B cell (primary cell): ENCODE measurements around the gene RERG. TPM values are rescaled to one million over a fixed set of nuclear protein-coding genes. Genes with fewer than 3 reads are reported as not detected.

Experiments used
- ATAC-seq: fragments of 200-7000 bp; cut with Tn5 transposase; one replicate; pipeline ENCODE4 v1.10.0; 2021; ENCODE audit warnings: low read depth, mild to moderate bottlenecking, moderate number of reproducible peaks, moderate library complexity
- CTCF ChIA-PET: fragments of 350-600 bp; sonication (Branson Sonifier 250); formaldehyde crosslinking; loops from one replicate; lab custom pipeline; 2021; ENCODE audit warnings: antibody characterized with exemption, inconsistent platforms; lab: Charles Lee
- POLR2A ChIA-PET: fragments of 350-600 bp; sonication (Branson Sonifier 250); formaldehyde crosslinking; loops from one replicate; lab custom pipeline; 2021; ENCODE audit warnings: antibody characterized with exemption; lab: Charles Lee
- DNase-seq: peaks from one replicate; pipeline ENCODE4 v3.0.0; 2013
- H2AFZ ChIP-seq: 2 replicates; pipeline ENCODE4 v1.6.1; 2012; ENCODE audit warnings: mild to moderate bottlenecking, low read depth, low read length; ENCODE audit not compliant: insufficient read depth, poor library complexity, severe bottlenecking
- H3K27ac ChIP-seq, 2 donors: 1 replicate in 1 of 2; 2 replicates in 1 of 2; pipeline ENCODE4 v1.5.1; 2012 to 2013; ENCODE audit warnings: low read length in 2 of 2, mild to moderate bottlenecking in 2 of 2, moderate library complexity in 1 of 2
- H3K27me3 ChIP-seq, 4 experiments: fragments of 200-600 bp in 1 of 4; sonication (generic) in 1 of 4; replicated peaks in 1 of 4; 1 replicate in 2 of 4; 2 replicates in 2 of 4; pipeline versions ENCODE4 v1.6.1 to v1.7.0; 2013 to 2016; ENCODE audit warnings: low read length in 3 of 4, mild to moderate bottlenecking in 2 of 4, mixed read lengths in 1 of 4, moderate library complexity in 1 of 4; ENCODE audit not compliant: insufficient read depth in 4 of 4, control insufficient read depth in 3 of 4; ENCODE audit errors: control extremely low read depth in 1 of 4
- H3K36me3 ChIP-seq, 2 experiments: replicated peaks in 1 of 2; 1 replicate in 1 of 2; 2 replicates in 1 of 2; pipeline versions ENCODE4 v1.6.1 to v1.7.1; 2013; ENCODE audit warnings: low read length in 1 of 2; ENCODE audit not compliant: insufficient read depth in 2 of 2, control insufficient read depth in 1 of 2; ENCODE audit errors: control extremely low read depth in 1 of 2, extremely low read depth in 1 of 2
- H3K4me1 ChIP-seq, 2 donors: fragments of 200-600 bp in 1 of 2; sonication (generic) in 1 of 2; 1 replicate in 1 of 2; 2 replicates in 1 of 2; pipeline versions ENCODE4 v1.5.1 to v1.6.1; 2013 to 2017; ENCODE audit warnings: low read length in 2 of 2; ENCODE audit not compliant: control insufficient read depth in 2 of 2, insufficient read depth in 2 of 2
- H3K4me2 ChIP-seq: replicated peaks from 2 replicates; pipeline ENCODE3; 2012; ENCODE audit warnings: mild to moderate bottlenecking, low read depth, low read length; ENCODE audit not compliant: poor library complexity, severe bottlenecking
- H3K4me3 ChIP-seq, 5 experiments: fragments of 200-600 bp in 1 of 5; sonication (generic) in 1 of 5; 1 replicate in 3 of 5; 2 replicates in 2 of 5; pipeline versions ENCODE4 v1.5.1 to v1.7.0; 2011 to 2016; ENCODE audit warnings: low read length in 4 of 5, mild to moderate bottlenecking in 4 of 5, low read depth in 2 of 5, control low read depth in 1 of 5, moderate library complexity in 1 of 5; ENCODE audit not compliant: insufficient read depth in 1 of 5; ENCODE audit errors: control extremely low read depth in 1 of 5, extremely low read depth in 1 of 5
- H3K79me2 ChIP-seq: fragments of 200-600 bp; sonication (generic); one replicate; pipeline ENCODE4 v1.6.0; 2016; ENCODE audit warnings: low read length; ENCODE audit not compliant: control insufficient read depth, insufficient read depth
- H3K9ac ChIP-seq: fragments of 200-600 bp; sonication (generic); 2 replicates; pipeline ENCODE4 v1.6.1; 2017; ENCODE audit warnings: mild to moderate bottlenecking, low read length, moderate library complexity
- H3K9me3 ChIP-seq, 3 donors: one replicate each; pipeline versions ENCODE4 v1.6.1 to v1.7.1; 2013; ENCODE audit warnings: low read length in 2 of 3; ENCODE audit not compliant: control insufficient read depth in 2 of 3, insufficient read depth in 1 of 3; ENCODE audit errors: control extremely low read depth in 1 of 3
- H4K20me1 ChIP-seq: 2 replicates; pipeline ENCODE4 v1.6.0; 2012; ENCODE audit warnings: mild to moderate bottlenecking, low read length; ENCODE audit not compliant: insufficient read depth, control insufficient read depth, poor library complexity, severe bottlenecking
- H3K27ac Mint-ChIP-seq: one replicate; pipeline ENCODE4 v1.8.0; 2021; ENCODE audit warnings: mixed read lengths
- H3K27me3 Mint-ChIP-seq: one replicate; pipeline ENCODE4 v1.8.0; 2021; ENCODE audit warnings: mixed read lengths
- H3K4me1 Mint-ChIP-seq: one replicate; pipeline ENCODE4 v1.8.0; 2021; ENCODE audit warnings: mixed read lengths
- H3K4me3 Mint-ChIP-seq: one replicate; pipeline ENCODE4 v1.8.0; 2021; ENCODE audit warnings: mixed read lengths
- H3K9me3 Mint-ChIP-seq: one replicate; pipeline ENCODE4 v1.8.0; 2022; ENCODE audit warnings: mixed read lengths; ENCODE audit not compliant: insufficient read depth
- EZH2 ChIP-seq: IDR thresholded peaks from 2 replicates; pipeline ENCODE4 v1.6.1; 2012; ENCODE audit warnings: borderline replicate concordance, low read depth, mild to moderate bottlenecking, moderate library complexity, low read length; ENCODE audit not compliant: insufficient read depth, poor library complexity, severe bottlenecking
- WGBS: methylation state at CpG from one replicate; pipeline ENCODE4 v1.1.5; 2013; ENCODE audit warnings: missing lambda C conversion rate; ENCODE audit not compliant: insufficient coverage; 5-methylcytosine and 5-hydroxymethylcytosine counted together
- intact Hi-C: fragments of 100-400 bp; cut with micrococcal nuclease; formaldehyde crosslinking; loops from one replicate; pipeline ENCODE4 v1.10.0; 2022
- polyA plus RNA-seq: library from polyadenylated mRNA; depleted of rRNA; stranded (reverse); fragments of >200 nt; gene quantifications from 2 replicates; pipeline ENCODE4 v1.2.3, GENCODE V29; 2012
- total RNA-seq, 2 donors: library from RNA; stranded (reverse); fragments of 120-200 nt in 1 of 2; gene quantifications; 1 replicate in 1 of 2; 2 replicates in 1 of 2; pipeline versions ENCODE4 v1.2.3 to v1.2.4, GENCODE V29; 2013 to 2022
- TF ChIP-seq, protein P1 (sequence below): fragments of 200-600 bp; IDR thresholded peaks from one replicate; pipeline ENCODE4 v1.8.0; 2022; ENCODE audit warnings: antibody characterized with exemption, mild to moderate bottlenecking

Gene RERG
- total and polyA plus RNA-seq, 2 donors (not counting 1 experiment from before 2014, with no cell fraction given) = not detected

GRCh38 chr12:15115434-15115833 lies 105.8 kb downstream of the RERG start:
- Histone ChIP-seq H3K27ac (no peak overlapping the region), H4K20me1 (no peaks in the 10 kb centered on the region), H3K4me2 (no peak overlapping the region), H3K27me3 (no peaks in the 10 kb centered on the region), H3K4me1 (no peaks in the 10 kb centered on the region), H3K79me2 (no peaks in the 10 kb centered on the region), H3K9ac (no peak overlapping the region), H3K9me3 (no peaks in the 10 kb centered on the region), H2AFZ (no peak overlapping the region), H3K4me3 (no peak overlapping the region), H3K36me3 (no peaks in the 10 kb centered on the region)
- WGBS = no CpG with 5 or more reads among the region's 3 CpGs
- ChIA-PET CTCF (no interaction called here), POLR2A (no interaction called here)
- intact Hi-C loops = no loop called here
- TF ChIP-seq, protein P1, sequence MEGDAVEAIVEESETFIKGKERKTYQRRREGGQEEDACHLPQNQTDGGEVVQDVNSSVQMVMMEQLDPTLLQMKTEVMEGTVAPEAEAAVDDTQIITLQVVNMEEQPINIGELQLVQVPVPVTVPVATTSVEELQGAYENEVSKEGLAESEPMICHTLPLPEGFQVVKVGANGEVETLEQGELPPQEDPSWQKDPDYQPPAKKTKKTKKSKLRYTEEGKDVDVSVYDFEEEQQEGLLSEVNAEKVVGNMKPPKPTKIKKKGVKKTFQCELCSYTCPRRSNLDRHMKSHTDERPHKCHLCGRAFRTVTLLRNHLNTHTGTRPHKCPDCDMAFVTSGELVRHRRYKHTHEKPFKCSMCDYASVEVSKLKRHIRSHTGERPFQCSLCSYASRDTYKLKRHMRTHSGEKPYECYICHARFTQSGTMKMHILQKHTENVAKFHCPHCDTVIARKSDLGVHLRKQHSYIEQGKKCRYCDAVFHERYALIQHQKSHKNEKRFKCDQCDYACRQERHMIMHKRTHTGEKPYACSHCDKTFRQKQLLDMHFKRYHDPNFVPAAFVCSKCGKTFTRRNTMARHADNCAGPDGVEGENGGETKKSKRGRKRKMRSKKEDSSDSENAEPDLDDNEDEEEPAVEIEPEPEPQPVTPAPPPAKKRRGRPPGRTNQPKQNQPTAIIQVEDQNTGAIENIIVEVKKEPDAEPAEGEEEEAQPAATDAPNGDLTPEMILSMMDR = no peak
- TF ChIP-seq EZH2 = no peak
- ATAC-seq (no peak), DNase-seq (no peak)
- H3K4me3 Mint-ChIP-seq = no peak overlapping the region
- no peak overlapping the region for H3K27ac Mint-ChIP-seq
- H3K4me1 Mint-ChIP-seq = no peaks in the 10 kb centered on the region
- no peaks in the 10 kb centered on the region for H3K9me3 Mint-ChIP-seq
- peaks cover 12% of the 10 kb centered on the region for H3K27me3 Mint-ChIP-seq

GRCh38 chr12:15114501-15114900 lies 106.7 kb downstream of the RERG start:
- no peak overlapping the region for H3K4me3 Mint-ChIP-seq

More at GRCh38 chr12:15114501-15114900, 106.7 kb downstream of the RERG start:
- Histone ChIP-seq H3K36me3 (no peaks in the 10 kb centered on the region), H4K20me1 (no peaks in the 10 kb centered on the region), H3K27ac (no peak overlapping the region), H2AFZ (no peak overlapping the region), H3K27me3 (no peaks in the 10 kb centered on the region), H3K9ac (no peak overlapping the region), H3K9me3 (no peaks in the 10 kb centered on the region), H3K4me2 (no peak overlapping the region), H3K4me3 (no peak overlapping the region), H3K79me2 (no peaks in the 10 kb centered on the region), H3K4me1 (no peaks in the 10 kb centered on the region)
- Mint-ChIP-seq H3K9me3 (no peaks in the 10 kb centered on the region), H3K4me1 (no peaks in the 10 kb centered on the region), H3K27me3 (peaks cover 12% of the 10 kb centered on the region), H3K27ac (no peak overlapping the region)
- ChIA-PET CTCF (no interaction called here), POLR2A (no interaction called here)
- DNase-seq = no peak
- TF ChIP-seq EZH2 = no peak
- TF ChIP-seq, protein P1 = no peak
- intact Hi-C loops = no loop called here
- 97% methylated on average over 3 of the region's 4 CpGs for WGBS
- ATAC-seq = no peak
